Stimulated activated CD4-positive, alpha-beta T cell treated with anti-CD3 and anti-CD28 coated beads, Interleukin-4, amount 100 ng/mL, for 24 hours (primary cell): ENCODE results near the gene TAF4.
"Not testable (repeated sequence)": the region's sequence is repeated elsewhere in the genome, so short reads cannot be mapped to it uniquely, and the experiment has no call there.

ENCODE experiments used
- DNase-seq: peaks from one replicate; pipeline ENCODE4 v3.0.0-alpha.2; 2020

The TAF4 gene

DNA sequence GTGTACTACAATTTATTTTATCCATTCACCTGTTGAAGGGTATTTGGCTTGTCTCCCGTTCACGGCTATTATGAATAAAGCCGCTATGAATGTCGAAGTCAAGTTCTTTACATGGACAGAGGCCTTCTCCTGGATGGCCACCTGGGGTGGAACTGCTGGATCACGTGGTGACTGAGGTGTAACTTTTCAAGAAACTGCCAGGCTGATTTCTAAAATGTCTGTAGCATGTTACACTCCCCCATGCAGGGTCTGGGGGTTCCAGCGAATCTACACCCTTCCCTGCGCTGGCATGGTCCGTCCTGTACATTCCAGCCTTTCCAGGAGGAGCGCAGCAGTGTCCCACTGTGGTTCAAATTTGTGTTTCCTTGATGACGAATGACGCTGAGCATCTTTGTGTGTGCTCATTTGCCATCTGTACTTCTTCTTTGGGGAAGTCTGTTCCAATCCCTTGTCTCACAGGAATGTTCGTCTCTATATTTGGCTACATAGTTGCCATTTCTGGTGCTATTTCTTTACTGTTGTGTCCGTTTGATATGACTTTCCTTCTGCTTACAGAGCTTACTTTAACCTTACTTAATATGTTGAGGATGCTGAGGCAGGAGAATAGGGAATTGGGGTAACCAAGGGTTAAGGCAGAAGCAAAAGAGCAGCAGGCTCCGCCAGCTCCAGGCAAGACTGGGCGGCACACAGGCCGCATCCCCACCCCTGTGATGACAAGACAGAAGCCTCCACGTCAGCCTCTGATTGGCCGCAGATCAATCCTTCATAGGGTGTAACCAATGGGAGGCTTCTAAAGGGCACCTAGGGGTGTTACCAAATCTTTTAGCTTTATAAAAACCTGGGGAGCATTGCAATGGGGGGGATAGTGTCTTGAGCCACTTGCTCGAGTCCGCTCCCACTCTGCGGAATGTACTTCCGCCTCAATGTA lies 106.6 kb downstream of the TAF4 start:
- no peak for DNase-seq

DNA sequence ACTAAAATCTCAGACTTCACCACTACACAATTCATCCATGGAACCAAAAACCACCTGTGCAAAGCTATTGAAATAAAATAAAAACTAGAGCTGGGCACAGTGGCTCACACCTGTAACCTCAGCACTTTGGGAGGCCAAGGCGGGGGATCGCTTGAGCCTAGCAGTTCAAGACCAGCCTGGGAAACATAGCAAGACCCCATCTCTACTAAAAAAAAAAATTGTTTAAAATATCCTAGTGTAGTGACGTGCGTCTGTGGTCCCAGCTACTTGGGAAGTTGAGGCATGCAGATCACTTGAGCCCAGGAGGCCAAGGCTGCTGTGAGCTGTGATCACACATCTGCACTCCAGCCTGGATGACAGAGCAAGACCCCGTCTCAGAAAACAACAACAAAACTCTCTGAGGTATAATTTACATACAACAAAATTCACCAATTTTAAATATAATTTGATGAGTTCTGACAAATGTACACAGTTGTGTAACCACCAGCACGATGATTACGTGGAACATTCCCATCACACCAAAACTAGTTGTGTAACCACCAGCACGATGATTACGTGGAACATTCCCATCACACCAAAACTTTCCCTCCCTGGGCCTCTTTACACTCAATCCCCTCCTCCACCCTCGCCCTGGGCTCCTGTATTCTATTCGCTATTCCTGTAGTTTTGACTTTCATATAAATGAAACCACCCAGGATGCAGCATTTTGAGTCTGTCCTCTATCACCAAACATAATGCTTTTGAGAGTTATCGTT lies 107.5 kb downstream of the TAF4 start:
- DNase-seq = no peak

DNA sequence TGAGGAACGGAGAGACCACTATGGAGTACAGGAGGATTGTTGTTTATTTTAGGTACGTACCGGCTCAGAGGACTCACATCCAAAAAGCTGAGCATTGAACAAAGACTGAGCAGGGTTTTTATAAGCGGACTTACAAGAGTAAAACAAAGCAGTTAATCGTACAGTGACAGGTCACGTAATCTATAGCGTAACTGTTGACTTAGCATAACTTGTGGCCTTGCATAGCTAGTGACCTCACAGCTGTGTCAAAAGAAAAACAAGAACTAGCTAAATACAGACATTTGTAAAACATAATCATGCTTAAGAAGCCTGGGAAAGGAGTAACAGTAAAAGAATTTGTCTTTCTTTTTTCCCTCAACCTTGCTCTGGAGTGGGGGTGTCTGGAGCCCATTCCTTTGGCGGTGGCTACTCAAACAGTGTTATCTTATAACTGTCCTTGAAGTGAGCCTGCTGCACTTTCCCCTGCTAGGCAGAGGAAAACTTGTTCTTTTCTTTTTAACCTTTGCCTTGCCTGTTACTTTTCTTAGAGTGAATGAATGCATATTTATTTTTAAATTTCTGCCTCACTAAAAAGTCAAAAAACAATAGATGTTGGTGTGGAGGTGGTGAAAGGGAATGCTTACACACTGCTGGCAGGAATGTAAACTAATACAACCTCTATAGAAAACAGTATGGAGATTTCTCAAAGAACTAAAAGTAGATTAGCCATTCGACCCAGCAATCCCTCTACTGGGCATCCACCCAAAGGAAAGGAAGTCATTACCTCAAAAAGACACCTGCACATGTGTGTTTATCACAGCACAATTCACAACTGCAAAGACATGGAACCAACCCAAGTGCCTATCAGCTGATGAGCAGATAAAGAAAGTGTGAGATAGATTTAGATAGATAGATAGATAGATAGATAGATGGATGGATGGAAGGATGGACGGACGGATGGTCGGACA lies 109.0 kb downstream of the TAF4 start:
- DNase-seq = no peak

DNA sequence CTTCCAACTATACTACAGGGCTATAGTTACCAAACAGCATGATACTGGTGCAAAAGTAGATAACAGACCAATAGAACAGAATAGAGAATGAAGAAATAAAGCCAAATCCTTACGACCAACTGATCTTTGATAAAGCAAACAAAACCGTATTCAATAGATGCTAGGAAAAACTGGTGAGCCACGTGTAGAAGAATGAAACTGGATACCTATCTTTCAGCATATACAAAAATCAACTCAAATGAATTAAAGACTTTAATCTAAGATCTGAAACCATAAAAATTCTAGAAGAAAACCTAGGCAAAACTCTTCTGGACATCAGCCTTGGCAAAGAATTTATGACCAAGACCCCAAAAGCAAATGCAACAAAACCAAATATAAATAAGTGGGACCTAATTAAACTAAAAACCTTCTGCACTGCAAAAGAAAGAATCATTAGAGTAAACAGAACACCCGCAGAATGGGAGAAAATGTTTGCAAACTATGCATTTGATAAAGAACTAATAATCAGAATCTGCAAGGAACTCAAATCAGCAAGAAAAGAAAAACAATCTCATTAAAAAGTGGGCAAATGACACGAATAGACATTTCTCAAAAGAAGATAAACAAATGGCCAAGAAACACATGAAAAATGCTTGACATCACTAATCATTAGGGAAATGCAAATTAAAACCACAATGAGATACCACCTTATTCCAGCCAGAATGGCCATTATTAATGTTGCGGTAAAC lies 109.8 kb downstream of the TAF4 start:
- DNase-seq = no peak

- no peak for DNase-seq
These were observed 111.2 kb downstream of the TAF4 start for GRCh38 chr20:61954276-61955021.

- no peak for DNase-seq
These were observed 112.4 kb downstream of the TAF4 start for GRCh38 chr20:61953037-61954021.

GRCh38 chr20:61951695-61952533 lies 113.8 kb downstream of the TAF4 start:
- DNase-seq = no peak

DNA sequence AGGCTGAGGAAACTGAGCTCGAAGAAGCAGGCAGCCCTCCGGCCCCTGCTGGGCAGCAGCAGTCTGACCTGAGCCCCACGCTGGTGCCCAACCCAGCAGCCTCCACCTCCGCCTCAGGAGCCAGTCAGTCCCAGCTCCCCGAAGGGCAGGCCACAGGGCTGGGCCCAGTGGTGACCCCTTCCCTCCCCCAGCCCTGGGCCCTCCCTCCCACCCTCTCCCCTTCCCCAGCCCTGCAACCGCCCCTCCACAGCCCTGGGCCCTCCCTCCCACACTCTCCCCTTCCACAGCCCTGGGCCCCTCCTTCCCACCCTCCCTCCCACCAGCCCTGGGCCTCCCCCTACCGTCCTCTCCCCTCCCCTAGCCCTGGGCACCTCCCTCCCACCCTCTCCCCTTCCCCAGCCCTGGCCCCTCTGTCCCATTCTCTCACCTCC lies 115.0 kb downstream of the TAF4 start:
- no peak for DNase-seq

DNA sequence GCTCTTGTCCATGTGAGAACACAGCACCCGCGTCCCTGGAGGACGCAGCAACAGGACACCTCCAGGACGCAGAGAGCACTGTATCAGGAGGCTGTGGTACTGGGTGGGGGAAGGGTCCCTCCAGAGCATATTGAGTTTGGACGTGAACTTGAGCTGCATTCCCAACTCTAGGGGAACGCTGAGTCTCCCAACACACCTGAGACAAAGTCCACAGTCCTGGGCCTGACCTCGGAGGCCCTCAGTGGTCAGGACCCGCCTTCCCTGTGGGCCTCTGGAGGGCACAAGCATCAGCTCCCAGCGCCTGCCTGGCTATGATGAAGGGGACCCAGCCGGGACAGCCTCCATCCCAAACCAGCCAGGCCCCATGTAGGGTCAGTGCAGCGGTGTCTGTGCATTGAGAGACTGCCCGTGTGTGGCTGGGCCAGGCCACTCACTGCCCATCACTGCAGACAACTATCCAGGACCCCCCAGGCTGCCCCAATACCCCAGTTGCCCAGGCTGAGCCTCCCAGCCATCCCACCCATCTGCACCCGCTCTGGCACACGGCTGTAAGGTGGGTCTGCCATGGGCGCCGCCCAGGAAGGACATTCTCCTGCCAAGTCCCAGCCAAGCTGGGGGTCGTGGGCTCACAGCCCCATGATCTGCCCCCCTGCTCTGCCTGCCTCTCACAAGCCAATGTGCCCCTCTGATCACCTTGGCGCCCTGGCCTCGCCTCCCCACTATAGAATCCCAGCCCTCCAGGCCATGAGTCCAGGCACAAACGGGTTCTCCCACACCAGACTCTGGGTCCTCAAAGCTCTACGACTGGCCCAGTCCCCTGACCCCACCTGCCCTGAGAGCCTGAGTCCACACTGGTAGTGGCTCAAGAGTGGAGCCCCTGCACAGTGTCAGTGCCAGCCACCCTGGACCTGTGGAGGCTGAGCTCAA lies 115.7 kb downstream of the TAF4 start:
- no peak for DNase-seq

DNA sequence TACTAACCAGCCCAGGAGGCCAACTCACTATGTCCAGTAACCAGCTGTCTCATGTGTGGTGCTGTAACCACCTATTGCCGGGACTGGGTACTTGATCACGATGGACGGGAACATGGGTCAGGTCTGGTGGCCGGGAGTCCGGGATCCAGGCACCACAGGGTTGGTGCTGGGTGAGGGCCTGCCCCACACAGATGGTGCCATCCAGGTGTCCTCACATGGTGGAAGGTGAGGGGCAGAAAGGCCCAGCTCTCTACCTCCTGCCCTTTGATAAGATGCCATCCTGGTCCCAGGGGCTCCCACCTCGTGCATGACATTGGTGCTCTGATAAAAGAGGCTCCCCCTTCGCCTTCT lies 116.3 kb downstream of the TAF4 start:
- no peak for DNase-seq

GRCh38 chr20:61948586-61949362 lies 116.9 kb downstream of the TAF4 start:
- no peak for DNase-seq

GRCh38 chr20:61948056-61948455 lies 117.6 kb downstream of the TAF4 start:
- not testable (repeated sequence) for DNase-seq

- DNase-seq = not testable (repeated sequence)
These were observed 120.2 kb downstream of the TAF4 start for GRCh38 chr20:61945495-61945894.

DNA sequence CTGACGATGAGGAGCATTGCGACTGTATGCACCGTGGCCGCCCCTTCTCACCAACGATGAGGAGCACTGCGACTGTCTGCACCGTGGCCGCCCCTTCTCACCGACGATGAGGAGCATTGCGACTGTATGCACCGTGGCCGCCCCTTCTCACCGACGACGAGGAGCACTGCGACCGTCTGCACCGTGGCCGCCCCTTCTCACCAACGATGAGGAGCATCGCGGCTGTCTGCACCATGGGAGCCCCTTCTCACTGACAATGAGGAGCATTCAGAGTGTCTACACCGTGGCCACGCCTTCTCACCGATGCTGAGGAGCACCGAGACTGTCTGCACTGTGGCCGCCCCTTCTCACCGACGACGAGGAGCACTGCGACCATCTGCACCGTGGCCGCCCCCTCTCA lies 120.7 kb downstream of the TAF4 start:
- DNase-seq = not testable (repeated sequence)

- DNase-seq = no peak
These were observed 123.2 kb downstream of the TAF4 start for GRCh38 chr20:61942526-61942925.

DNA sequence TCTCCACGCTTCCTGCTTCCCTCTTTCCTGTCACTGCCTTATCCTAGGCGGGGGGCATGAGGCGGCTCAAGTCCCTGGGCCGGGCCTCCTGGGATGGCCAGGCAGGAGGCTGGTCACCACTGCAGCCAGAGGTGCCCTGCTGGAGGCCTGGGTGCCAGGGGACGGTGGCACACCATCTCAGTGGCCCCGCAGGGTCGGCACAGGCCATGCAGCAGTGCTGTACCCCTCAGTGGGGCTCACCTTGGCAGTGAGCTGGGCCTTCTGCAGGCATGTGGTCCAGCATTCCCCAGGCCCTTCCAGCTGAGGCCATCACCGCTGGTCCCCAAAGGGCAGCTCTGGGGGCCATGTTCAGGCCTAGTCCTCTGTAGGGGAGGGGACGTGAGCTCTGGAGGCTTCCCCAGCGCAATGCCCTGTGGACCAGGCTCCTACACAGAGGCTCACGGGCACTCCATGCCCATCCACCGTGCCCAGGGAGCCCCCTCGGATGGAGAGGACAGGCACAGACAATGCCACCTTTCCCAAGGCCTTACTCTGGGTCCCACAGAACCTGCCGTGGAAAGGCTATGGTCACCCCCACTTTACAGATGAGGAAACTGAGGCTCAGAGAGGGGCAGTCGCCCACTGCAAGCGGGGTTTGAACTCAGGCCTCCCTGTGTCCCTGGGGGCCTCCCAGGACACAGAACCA lies 123.8 kb downstream of the TAF4 start:
- no peak for DNase-seq
